Panc1 (cell line): Measurements from ENCODE around the gene NFKB1.

Experiments used
- CTCF ChIP-seq: fragments of 450-650 bp; IDR thresholded peaks from 2 replicates; pipeline ENCODE4 v1.5.1; 2017; ENCODE audit warnings: mild to moderate bottlenecking
- POLR2AphosphoS5 ChIP-seq: IDR thresholded peaks from 2 replicates; pipeline ENCODE4 v1.6.1; 2012; ENCODE audit warnings: mild to moderate bottlenecking, low read depth, low read length, moderate library complexity

DNA sequence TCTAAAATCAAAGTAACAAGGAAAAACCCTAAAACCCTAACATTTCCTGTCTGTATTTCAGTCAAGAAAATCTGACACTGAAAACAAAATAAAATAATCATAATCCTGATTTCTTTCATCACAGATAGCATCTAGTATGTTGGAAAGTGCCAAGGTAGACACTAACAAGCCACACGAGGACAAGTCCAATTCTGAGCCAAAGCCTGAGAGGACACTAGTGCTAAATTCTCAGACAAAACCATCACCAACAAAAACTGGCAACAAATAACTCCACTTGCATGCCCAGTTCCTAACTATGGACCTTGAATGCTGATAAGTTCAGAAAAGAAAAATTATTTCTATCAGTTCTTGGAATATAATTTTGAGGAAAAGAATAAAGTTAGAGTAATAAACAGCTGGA, 146.0 kb downstream of the NFKB1 start:
- TF ChIP-seq CTCF (no peak), POLR2AphosphoS5 (no peak)
